Measurements from ENCODE around the gene KLHL28.

KLHL28 gene

DNA sequence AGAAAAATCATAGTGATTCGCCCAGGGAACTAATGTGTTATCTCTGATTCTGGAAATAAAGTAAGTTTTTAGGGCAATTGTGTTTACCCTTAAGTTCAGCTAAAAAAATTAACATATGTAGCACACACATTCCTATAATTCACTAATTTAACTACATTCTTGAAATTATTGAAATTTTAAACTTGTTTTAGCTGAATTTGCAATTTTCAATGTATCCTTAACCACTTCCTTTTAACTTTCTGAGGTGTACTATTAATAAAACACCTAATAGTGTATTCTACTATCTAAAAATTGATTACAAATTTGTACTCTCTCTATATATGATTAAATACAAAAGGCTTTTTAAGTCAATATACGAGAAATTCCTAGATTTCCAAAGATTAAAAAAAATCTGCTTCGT is 2.2 kb downstream of the KLHL28 start:
- no peak for DNase-seq

GRCh38 chr14:44956866-44957265 is 4.9 kb downstream of the KLHL28 start:
- DNase-seq, result no peak

- DNase-seq, result no peak
Measured at GRCh38 chr14:44955528-44955927, 6.2 kb downstream of the KLHL28 start.

- DNase-seq, result no peak
Measured at GRCh38 chr14:44954750-44955149, 7.0 kb downstream of the KLHL28 start.

DNA sequence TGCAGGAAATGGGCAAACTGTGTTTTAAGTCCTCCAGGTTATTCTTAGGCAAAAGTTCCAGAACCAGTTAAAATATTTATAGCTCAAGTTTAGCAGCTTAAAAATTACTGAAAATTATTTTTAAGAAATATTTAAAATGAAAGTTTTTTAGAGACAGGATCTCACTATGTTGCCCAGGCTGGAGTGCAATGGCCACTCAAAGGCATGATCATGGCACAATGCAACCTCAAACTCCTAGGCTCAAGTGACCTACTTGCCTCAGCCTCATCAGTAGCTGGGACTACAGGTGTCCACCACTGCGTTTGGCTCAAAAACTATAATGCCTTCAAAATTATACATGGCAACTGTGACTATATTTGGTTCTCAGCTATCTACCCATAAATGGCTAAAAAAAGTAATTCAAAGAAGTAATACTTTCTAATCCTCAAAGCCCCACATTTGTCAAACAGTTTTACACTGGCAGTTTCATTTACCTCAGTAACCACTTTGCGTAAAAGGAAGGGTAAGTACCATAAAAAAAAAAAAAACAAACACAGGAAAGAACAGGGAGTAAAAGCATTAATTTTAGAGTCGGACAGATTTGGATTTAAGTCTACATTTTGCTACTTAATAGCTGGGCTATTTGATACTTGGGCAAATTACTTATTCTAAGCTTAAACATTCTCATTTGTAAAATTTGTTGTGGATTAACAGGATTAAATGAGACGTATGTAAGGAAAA is 9.2 kb downstream of the KLHL28 start:
- no peak for DNase-seq

DNA sequence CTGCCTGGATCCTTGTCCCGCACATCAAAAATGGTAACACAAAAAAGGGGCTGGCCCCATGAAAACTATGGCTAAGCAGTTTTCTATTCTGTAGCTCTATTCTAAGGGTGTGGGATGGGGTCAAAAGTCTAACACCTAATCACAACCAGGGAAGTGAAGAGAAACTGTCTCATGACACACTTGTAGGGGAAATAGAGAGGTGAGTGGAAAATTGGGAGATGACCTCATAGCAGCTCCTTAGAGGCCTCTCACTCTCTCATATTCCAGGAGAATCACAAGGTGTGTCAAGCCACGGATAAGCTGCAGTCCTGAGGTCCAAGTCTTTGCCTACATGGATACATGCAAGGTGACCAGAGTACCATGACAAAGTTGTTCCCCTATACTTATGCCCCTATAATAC is 10.7 kb downstream of the KLHL28 start:
- DNase-seq, result no peak

GRCh38 chr14:44945264-44945663 is 16.5 kb downstream of the KLHL28 start:
- DNase-seq, result no peak

DNA sequence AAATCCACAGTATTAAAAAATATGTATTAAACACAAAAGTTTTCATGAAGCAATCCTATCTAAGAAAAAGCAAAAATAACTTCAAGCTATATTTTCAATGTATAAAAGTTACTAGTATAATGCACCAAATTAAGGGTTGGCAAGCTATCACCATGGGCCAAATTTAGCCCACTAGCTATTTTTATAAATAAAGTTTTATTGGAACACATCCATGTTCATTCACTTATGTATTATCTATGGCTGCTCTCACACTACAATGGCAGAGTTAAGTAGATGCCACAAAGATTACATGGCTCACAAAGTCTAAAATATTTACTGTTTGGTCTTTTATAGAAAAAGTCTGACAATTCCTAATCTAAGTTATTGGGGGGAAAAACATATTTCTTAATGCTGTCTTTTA is 17.6 kb downstream of the KLHL28 start:
- no peak for DNase-seq

- DNase-seq, result no peak
Measured at GRCh38 chr14:44942436-44942835, 19.3 kb downstream of the KLHL28 start.

GRCh38 chr14:44941591-44941990 is 20.2 kb downstream of the KLHL28 start:
- no peak for DNase-seq

DNA sequence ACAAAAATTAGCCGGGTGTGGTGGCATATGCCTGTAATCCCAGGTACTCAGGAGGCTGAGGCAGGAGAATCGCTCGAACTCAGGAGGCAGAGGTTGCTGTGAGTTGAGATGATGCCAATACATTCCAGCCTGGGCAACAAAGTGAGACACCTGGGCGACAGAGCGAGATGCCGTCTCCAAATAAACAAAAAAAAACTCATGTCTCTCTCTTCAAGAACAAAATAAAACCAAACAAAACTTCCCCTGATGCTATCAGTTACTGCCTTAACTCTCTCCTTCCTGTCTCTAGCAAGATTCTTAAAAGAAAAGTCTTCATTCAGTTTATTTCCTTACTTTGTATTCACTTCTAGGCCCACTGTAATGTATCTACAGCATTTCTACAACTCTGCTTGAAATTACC is 20.8 kb downstream of the KLHL28 start:
- DNase-seq, result no peak

GRCh38 chr14:44940211-44940610 is 21.5 kb downstream of the KLHL28 start:
- no peak for DNase-seq

DNA sequence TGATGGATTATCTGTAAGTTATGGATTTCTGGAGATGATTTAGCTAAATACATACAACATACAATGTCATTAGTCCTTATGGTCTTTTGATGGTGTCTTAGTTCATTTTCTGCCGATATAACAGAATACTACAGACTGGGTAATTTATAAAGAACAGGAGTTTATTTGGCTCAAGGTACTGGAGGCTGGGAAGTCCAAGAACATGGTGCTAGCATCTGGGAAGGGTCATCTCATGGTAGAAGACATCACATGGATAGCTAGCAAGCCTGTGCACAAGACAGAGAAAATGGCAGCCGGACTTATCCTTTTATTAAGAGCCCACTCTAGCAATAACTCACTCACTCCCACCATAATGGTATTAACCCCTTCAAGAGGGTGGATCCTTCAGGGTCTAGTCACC is 24.2 kb downstream of the KLHL28 start:
- no peak for DNase-seq

GRCh38 chr14:44935155-44935554 is 26.6 kb downstream of the KLHL28 start:
- no peak for DNase-seq

- DNase-seq, result no peak
Measured at GRCh38 chr14:44928793-44929192, 33.0 kb downstream of the KLHL28 start.

- no peak for DNase-seq
Measured at GRCh38 chr14:44914849-44915248, 46.9 kb downstream of the KLHL28 start.

DNA sequence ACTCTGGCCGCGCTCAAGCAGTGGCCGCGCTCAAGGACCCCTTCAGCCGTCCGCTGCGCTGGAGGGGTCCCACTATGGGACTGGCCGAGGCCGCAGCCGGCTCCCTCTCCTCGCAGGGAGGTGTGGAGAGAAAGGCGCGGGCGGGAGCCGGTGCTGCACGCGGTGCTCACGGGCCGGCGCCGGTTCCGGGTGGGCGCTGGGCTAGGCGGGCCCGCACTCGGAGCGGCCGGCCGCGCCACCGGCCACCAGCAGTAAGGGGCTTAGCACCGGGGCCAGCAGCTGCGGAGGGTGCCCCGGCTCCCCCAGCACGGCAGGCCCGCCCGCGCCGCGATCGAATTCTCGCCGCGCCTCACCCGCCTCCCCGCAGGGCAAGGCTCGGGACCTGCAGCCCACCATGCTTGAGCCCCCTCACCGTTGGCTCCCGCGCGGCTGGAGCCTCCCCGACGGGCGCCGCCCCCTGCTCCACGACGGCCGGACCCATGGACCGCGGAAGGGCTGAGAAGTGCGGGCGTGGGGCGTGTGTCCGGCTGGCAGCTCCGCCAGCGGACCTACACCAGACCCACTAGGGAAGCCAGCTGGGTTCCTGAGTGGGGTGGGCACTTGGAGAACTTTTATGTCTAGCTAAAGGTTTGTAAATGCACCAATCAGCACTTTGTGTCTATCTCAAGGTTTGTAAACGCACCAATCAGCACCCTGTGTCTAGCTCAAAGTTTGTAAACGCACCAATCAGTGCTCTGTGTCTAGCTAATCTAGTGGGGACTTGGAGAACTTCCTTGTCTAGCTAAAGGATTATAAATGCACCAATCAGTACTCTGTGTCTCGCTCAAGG is 49.5 kb downstream of the KLHL28 start:
- no peak for DNase-seq

GRCh38 chr14:44910821-44911220 is 50.9 kb downstream of the KLHL28 start:
- no peak for DNase-seq

GRCh38 chr14:44901696-44902095 is 60.1 kb downstream of the KLHL28 start:
- no peak for DNase-seq

DNA sequence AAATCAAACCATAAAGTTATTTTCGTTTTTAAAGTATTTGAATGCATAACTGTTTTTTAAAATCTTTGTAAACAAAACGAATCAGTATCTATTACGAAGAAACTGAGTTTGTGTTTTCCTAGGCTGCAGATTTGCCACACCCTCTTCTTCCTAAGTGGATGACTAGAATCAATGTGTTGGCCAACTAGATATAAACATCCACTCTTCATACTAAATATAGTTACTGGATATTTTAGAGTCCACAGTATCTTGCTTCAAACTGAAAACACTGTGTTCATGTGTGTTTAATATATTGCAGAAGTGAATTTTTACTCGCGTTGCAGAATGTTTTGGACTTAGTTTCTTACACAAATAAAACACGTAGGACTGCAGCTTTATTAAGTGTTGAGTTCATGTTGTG is 63.2 kb downstream of the KLHL28 start:
- no peak for DNase-seq

- DNase-seq, result no peak
Measured at GRCh38 chr14:44897845-44898151, 63.9 kb downstream of the KLHL28 start.

DNA sequence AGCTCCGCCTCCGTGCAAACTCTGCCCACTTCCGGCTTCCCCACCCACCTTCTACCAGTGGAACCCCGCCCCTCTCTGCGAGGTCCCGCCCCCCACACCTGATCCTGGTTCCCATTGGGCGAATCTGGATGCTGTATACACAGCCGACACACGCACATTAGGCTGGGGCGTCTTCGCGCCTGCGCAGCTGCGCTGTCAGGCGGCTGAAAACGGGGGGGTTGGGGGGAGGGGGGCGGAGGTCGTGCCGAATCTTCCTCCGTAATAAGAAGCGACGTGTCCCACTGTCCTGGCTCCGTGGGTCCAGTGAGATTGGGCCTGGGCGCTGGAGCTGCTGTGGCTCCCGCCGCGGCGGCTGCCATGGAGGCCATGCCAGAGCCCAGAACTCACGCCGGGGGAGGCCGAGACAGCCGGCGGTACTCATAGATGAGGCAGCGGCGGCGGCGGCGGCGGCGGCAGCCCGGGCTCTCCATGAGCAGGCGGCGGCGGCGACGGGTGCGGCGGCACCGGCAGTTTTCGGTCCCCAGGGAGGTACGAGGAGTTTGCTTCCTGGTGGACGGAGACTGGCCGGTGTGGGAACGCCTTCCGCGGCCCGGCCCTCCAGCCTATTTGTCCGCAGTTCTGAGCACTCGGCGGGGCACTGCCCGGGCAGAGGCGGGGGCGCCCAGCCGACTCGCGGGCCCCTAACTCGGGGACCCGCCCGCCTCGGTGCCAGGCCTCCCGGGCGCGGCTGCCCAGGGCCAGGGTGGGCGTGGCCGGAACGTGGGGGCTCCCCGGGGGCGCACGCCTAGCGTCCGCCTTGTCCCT is 64.5 kb downstream of the KLHL28 start:
- DNase-seq, result peak; percentile 98

GRCh38 chr14:44896275-44897040 is 65.3 kb downstream of the KLHL28 start:
- DNase-seq, result no peak
